Brain microvascular endothelial cell (primary cell): ENCODE results near the gene KPNA1.

Experiments used
- DNase-seq: peaks from one replicate; pipeline ENCODE4 v3.0.0-alpha.2; 2020
- H3K27ac ChIP-seq: fragments of 250-450 bp; sonication (Bioruptor Pico); 2 replicates; pipeline ENCODE4 v1.5.1; 2020; ENCODE audit warnings: mild to moderate bottlenecking, moderate library complexity
- H3K27me3 ChIP-seq: fragments of 250-450 bp; sonication (Bioruptor Pico); replicated peaks from 2 replicates; pipeline ENCODE4 v1.5.1; 2020; ENCODE audit warnings: mild to moderate bottlenecking
- H3K36me3 ChIP-seq: fragments of 250-450 bp; sonication (Bioruptor Pico); replicated peaks from 2 replicates; pipeline ENCODE4 v1.5.1; 2020; ENCODE audit warnings: mild to moderate bottlenecking
- H3K4me3 ChIP-seq: 2 replicates; pipeline ENCODE4 v1.5.1; 2011; ENCODE audit warnings: low read depth, mild to moderate bottlenecking, control low read depth, low read length, moderate library complexity
- in situ Hi-C: cut with HindIII; loops from 2 replicates; pipeline ENCODE4 v1.10.0; 2017; ENCODE audit warnings: low sequenced_read_pairs, low pct_ligation_motif_present
- TF ChIP-seq, protein P1 (sequence below): IDR thresholded peaks from 2 replicates; pipeline ENCODE4 v1.5.1; 2011; ENCODE audit warnings: low read depth, mild to moderate bottlenecking, moderate library complexity, low read length, control low read depth, inconsistent platforms; ENCODE audit errors: missing control alignments

Gene KPNA1

DNA sequence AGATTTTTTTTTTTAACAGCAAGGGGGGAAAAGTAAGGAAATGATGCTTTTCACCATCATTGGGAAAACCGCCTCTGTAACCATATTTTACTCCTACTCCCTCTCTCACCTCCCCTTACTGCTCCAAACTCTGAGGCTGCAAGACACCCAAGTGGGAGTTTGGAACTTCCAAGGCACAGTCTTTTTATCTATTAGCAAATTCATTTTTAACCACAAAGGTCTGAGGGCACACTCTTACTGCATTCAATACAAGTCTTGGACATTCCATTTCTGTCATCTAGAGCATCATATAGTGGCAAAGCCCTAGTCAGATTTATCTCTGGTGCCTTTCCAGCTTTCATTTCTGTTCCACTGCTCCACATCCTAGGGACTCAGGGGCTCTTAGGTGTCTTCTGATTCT lies 117.5 kb downstream of the KPNA1 start:
- Histone ChIP-seq H3K36me3 (no peaks in the 10 kb centered on the region), H3K27ac (no peak overlapping the region), H3K4me3 (no peak overlapping the region), H3K27me3 (no peaks in the 10 kb centered on the region)
- peak; percentile 49 for DNase-seq
- in situ Hi-C loops, result no loop called here
- TF ChIP-seq, protein P1, sequence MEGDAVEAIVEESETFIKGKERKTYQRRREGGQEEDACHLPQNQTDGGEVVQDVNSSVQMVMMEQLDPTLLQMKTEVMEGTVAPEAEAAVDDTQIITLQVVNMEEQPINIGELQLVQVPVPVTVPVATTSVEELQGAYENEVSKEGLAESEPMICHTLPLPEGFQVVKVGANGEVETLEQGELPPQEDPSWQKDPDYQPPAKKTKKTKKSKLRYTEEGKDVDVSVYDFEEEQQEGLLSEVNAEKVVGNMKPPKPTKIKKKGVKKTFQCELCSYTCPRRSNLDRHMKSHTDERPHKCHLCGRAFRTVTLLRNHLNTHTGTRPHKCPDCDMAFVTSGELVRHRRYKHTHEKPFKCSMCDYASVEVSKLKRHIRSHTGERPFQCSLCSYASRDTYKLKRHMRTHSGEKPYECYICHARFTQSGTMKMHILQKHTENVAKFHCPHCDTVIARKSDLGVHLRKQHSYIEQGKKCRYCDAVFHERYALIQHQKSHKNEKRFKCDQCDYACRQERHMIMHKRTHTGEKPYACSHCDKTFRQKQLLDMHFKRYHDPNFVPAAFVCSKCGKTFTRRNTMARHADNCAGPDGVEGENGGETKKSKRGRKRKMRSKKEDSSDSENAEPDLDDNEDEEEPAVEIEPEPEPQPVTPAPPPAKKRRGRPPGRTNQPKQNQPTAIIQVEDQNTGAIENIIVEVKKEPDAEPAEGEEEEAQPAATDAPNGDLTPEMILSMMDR, result no peak

GRCh38 chr3:122396511-122396910 lies 118.2 kb downstream of the KPNA1 start:
- DNase-seq, result no peak
- TF ChIP-seq, protein P1, result no peak
- H3K36me3 ChIP-seq, result no peaks in the 10 kb centered on the region
- in situ Hi-C loops, result no loop called here
- no peak overlapping the region for H3K27ac ChIP-seq
- no peak overlapping the region for H3K4me3 ChIP-seq
- H3K27me3 ChIP-seq, result no peaks in the 10 kb centered on the region

- Histone ChIP-seq H3K27me3 (no peaks in the 10 kb centered on the region), H3K36me3 (no peaks in the 10 kb centered on the region), H3K27ac (no peak overlapping the region), H3K4me3 (no peak overlapping the region)
- TF ChIP-seq, protein P1, result no peak
- in situ Hi-C loops, result no loop called here
- DNase-seq, result no peak
Measured at GRCh38 chr3:122395582-122395981, 119.2 kb downstream of the KPNA1 start.

GRCh38 chr3:122394173-122394572 lies 120.6 kb downstream of the KPNA1 start:
- H3K27me3 ChIP-seq, result no peaks in the 10 kb centered on the region
- no peak for DNase-seq
- in situ Hi-C loops, result no loop called here
- no peak overlapping the region for H3K4me3 ChIP-seq
- no peaks in the 10 kb centered on the region for H3K36me3 ChIP-seq
- TF ChIP-seq, protein P1, result no peak
- no peak overlapping the region for H3K27ac ChIP-seq

GRCh38 chr3:122392868-122393844 lies 121.6 kb downstream of the KPNA1 start:
- Histone ChIP-seq H3K27ac (no peak overlapping the region), H3K36me3 (no peaks in the 10 kb centered on the region), H3K27me3 (no peaks in the 10 kb centered on the region), H3K4me3 (no peak overlapping the region)
- TF ChIP-seq, protein P1, result peak; percentile 73
- in situ Hi-C loops, result no loop called here
- DNase-seq, result no peak
